K562 (cell line): ENCODE data around the gene TTC28. TPM values are rescaled to one million over a fixed set of nuclear protein-coding genes. Genes with fewer than 3 reads are reported as not detected.
"Not testable (repeated sequence)": the region's sequence is repeated elsewhere in the genome, so short reads cannot be mapped to it uniquely, and the experiment has no call there.

ENCODE experiments used
- ATAC-seq: fragments of 200-7000 bp; cut with Tn5 transposase; 3 replicates; pipeline ENCODE4 v1.9.1; 2020; ENCODE audit warnings: moderate library complexity
- BruUV-seq: library from RNA; stranded (reverse); fragments of 400-500 nt; replicated peaks from 2 replicates; lab custom pipeline; 2021; lab: Mats Ljungman, UMichigan
- CTCF ChIA-PET: fragments of 300-600 bp; formaldehyde crosslinking; extraction: SDS; loops from one replicate; lab custom pipeline; 2021; ENCODE audit warnings: low intra/inter-chr PET ratio; lab: Yijun Ruan, JAX
- POLR2A ChIA-PET: fragments of 300-600, 350-650 bp; sonication (Branson Sonifier 250); formaldehyde crosslinking; extraction: SDS; loops from one replicate; lab custom pipeline; 2021; ENCODE audit warnings: antibody characterized with exemption, inconsistent platforms; lab: Yijun Ruan, JAX
- DNase-seq, 4 experiments: peaks; one replicate each; pipeline versions ENCODE4 v3.0.0 to v3.0.0-alpha.2; 2011 to 2018; ENCODE audit warnings: low spot score in 3 of 4, mixed read lengths in 3 of 4; ENCODE audit errors: extremely low read depth in 1 of 4
- FAIRE-seq: peaks from 2 replicates; lab custom pipeline; 2011; peaks lifted over from hg19 to GRCh38; lab: Jason Lieb, UNC
- H2AFZ ChIP-seq: 2 replicates; pipeline ENCODE4 v1.6.0; 2011; ENCODE audit warnings: low read depth, low read length, control low read depth, inconsistent platforms
- H3K27ac ChIP-seq: fragments of 200-600 bp; 3 replicates; pipeline ENCODE4 v1.8.0; 2011; ENCODE audit warnings: low read depth, mild to moderate bottlenecking, control low read depth, inconsistent platforms, low read length, moderate library complexity, mixed read lengths; ENCODE audit errors: extremely low read depth
- H3K27me3 ChIP-seq, 2 experiments: fragments of 300-600 bp in 1 of 2; 2 replicates in 1 of 2; 3 replicates in 1 of 2; pipeline versions ENCODE4 v1.6.0 to v1.8.0; 2011; ENCODE audit warnings: inconsistent platforms in 2 of 2, low read length in 2 of 2, mild to moderate bottlenecking in 1 of 2, mixed read lengths in 1 of 2, moderate library complexity in 1 of 2; ENCODE audit not compliant: control insufficient read depth in 2 of 2, insufficient read depth in 2 of 2
- H3K36me3 ChIP-seq: fragments of 300-600 bp; 3 replicates; pipeline ENCODE4 v1.8.0; 2011; ENCODE audit warnings: mild to moderate bottlenecking, low read length, inconsistent platforms; ENCODE audit not compliant: control insufficient read depth, insufficient read depth
- H3K4me1 ChIP-seq, 2 experiments: fragments of 200-600 bp in 1 of 2; replicated peaks in 1 of 2; 2 replicates in 1 of 2; 3 replicates in 1 of 2; pipeline versions ENCODE4 v1.5.1 to v1.8.0; 2011; ENCODE audit warnings: inconsistent platforms in 2 of 2, low read length in 2 of 2, mild to moderate bottlenecking in 1 of 2, mixed read lengths in 1 of 2, moderate library complexity in 1 of 2; ENCODE audit not compliant: control insufficient read depth in 2 of 2, insufficient read depth in 2 of 2
- H3K4me2 ChIP-seq: 2 replicates; pipeline ENCODE4 v1.6.1; 2011; ENCODE audit warnings: low read length, control low read depth, inconsistent platforms, mixed read lengths; ENCODE audit not compliant: insufficient read depth
- H3K4me3 ChIP-seq: fragments of 200-600 bp; sonication (generic), shearing (Covaris generic); 2 replicates; pipeline ENCODE4 v1.5.1; 2016; ENCODE audit warnings: control low read depth, inconsistent platforms
- H3K79me2 ChIP-seq: fragments of 200-600 bp; 3 replicates; pipeline ENCODE4 v1.8.0; 2011; ENCODE audit warnings: low read length, inconsistent platforms; ENCODE audit not compliant: control insufficient read depth, insufficient read depth
- H3K9ac ChIP-seq, 2 experiments: 2 replicates each; pipeline versions ENCODE4 v1.6.0 to v1.6.1; 2011; ENCODE audit warnings: low read depth in 2 of 2, low read length in 2 of 2, control low read depth in 1 of 2, inconsistent platforms in 1 of 2, mild to moderate bottlenecking in 1 of 2, mixed read lengths in 1 of 2; ENCODE audit not compliant: insufficient read depth in 1 of 2
- H3K9me1 ChIP-seq: one replicate; pipeline ENCODE4 v1.6.0; 2011; ENCODE audit warnings: inconsistent platforms, mild to moderate bottlenecking, low read length, moderate library complexity; ENCODE audit not compliant: control insufficient read depth, insufficient read depth
- H3K9me3 ChIP-seq: replicated peaks from 2 replicates; pipeline ENCODE4 v1.5.1; 2011; ENCODE audit warnings: low read depth, low read length, inconsistent platforms; ENCODE audit not compliant: control insufficient read depth, insufficient read depth
- H4K20me1 ChIP-seq: replicated peaks from 2 replicates; pipeline ENCODE4 v1.6.1; 2011; ENCODE audit warnings: low read length, inconsistent platforms, mixed read lengths; ENCODE audit not compliant: control insufficient read depth, insufficient read depth
- WGBS: fragments of 100-300 bp; shearing (Covaris generic); methylation state at CpG from one replicate; pipeline ENCODE4 v1.1.6; 2016; ENCODE audit warnings: low coverage, mixed read lengths; ENCODE audit not compliant: insufficient coverage; ENCODE audit errors: missing lambda C conversion rate; 5-methylcytosine and 5-hydroxymethylcytosine counted together
- in situ Hi-C: fragments of 300-500 bp; cut with MboI; formaldehyde crosslinking; loops from 4 replicates; pipeline ENCODE4 v1.15.0; 2018; ENCODE audit warnings: inconsistent platforms, mixed read lengths
- intact Hi-C: fragments of 100-400 bp; cut with micrococcal nuclease; formaldehyde crosslinking; loops from 2 replicates; pipeline ENCODE4 v1.14.2; 2022
- polyA plus RNA-seq, 8 experiments: library from polyadenylated mRNA; depleted of rRNA in 4 of 8; stranded (reverse) in 5 of 8; unstranded in 3 of 8; fragments of >200 nt; fragmentation: Nextera tagmentation in 2 of 8; fragmentation: Illumina TruSeq in 1 of 8; extraction: Ambion mirVana in 2 of 8; extraction: Trizol in 1 of 8; gene quantifications; 2 replicates each; pipeline versions ENCODE4 v1.2.1 to v1.2.3, GENCODE V29; 2011 to 2014; ENCODE audit warnings: inconsistent platforms in 1 of 8, missing spikeins in 1 of 8
- total RNA-seq, 7 experiments: library from RNA; depleted of rRNA in 6 of 7; stranded (reverse); fragments of >200 nt in 6 of 7; fragmentation: Illumina TruSeq in 2 of 7; extraction: Trizol in 2 of 7; gene quantifications; 2 replicates each; pipeline versions ENCODE4 v1.2.1 to v1.2.3, GENCODE V29; 2011 to 2021; ENCODE audit warnings: low replicate concordance in 1 of 7
- TF ChIP-seq, protein P1 (sequence below): conservative IDR thresholded peaks from 2 replicates; pipeline ENCODE4 v1.6.1; 2011; ENCODE audit warnings: low read depth, mild to moderate bottlenecking, low read length; ENCODE audit not compliant: control insufficient read depth
- TF ChIP-seq, protein P2 (sequence below): sonication (generic); formaldehyde crosslinking; IDR thresholded peaks from 2 replicates; pipeline ENCODE4 v1.8.0; 2022; ENCODE audit warnings: mild to moderate bottlenecking, missing genetic modification reagents

Gene TTC28
- total and polyA plus RNA-seq, 9 of the 15 experiments (the other 6 are each of a cell fraction or from before 2014, with no cell fraction given), result 0.22 to 10.7 (median 3.1) TPM

DNA sequence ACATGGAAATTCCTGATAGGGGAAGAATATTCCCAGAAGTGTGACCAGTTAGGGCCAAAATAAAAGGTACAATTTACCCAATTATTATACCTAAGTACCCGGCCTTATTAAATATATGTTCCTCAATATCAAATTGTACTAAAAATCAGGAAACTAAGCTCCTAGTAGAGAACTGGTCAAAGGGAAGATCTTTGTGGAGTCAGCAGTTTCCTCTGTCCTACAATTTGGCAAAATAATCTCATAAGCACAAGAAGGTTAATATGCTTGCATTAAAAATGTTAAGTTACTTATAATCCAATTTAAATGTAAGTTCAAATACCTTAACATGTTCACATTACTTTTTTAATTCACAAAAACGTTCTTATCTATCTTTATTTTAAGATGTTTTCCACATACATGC is 10.3 kb downstream of the TTC28 start (continued):
- TF ChIP-seq, protein P1, sequence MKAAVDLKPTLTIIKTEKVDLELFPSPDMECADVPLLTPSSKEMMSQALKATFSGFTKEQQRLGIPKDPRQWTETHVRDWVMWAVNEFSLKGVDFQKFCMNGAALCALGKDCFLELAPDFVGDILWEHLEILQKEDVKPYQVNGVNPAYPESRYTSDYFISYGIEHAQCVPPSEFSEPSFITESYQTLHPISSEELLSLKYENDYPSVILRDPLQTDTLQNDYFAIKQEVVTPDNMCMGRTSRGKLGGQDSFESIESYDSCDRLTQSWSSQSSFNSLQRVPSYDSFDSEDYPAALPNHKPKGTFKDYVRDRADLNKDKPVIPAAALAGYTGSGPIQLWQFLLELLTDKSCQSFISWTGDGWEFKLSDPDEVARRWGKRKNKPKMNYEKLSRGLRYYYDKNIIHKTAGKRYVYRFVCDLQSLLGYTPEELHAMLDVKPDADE, result no peak
- TF ChIP-seq, protein P2, sequence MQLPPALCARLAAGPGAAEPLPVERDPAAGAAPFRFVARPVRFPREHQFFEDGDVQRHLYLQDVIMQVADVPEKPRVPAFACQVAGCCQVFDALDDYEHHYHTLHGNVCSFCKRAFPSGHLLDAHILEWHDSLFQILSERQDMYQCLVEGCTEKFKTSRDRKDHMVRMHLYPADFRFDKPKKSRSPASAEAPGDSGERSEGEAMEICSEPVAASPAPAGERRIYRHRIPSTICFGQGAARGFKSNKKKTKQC (CRISPR knock-in tag), result no peak

DNA sequence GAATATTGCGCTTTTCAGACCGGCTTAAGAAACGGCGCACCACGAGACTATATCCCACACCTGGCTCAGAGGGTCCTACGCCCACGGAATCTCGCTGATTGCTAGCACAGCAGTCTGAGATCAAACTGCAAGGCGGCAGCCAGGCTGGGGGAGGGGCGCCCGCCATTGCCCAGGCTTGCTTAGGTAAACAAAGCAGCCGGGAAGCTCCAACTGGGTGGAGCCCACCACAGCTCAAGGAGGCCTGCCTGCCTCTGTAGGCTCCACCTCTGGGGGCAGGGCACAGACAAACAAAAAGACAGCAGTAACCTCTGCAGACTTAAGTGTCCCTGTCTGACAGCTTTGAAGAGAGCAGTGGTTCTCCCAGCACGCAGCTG is 16.1 kb downstream of the TTC28 start:
- not testable (repeated sequence) for BruUV-seq, H3K4me3 ChIP-seq

More for the DNA sequence above, 16.1 kb downstream of the TTC28 start:
- CTCF ChIA-PET, H2AFZ ChIP-seq, DNase-seq, FAIRE-seq, H3K4me1 ChIP-seq, POLR2A ChIA-PET, intact Hi-C loops, H3K9me3 ChIP-seq, H3K9me1 ChIP-seq, H4K20me1 ChIP-seq, H3K27me3 ChIP-seq, H3K79me2 ChIP-seq, H3K36me3 ChIP-seq, H3K4me2 ChIP-seq, in situ Hi-C loops, H3K27ac ChIP-seq, H3K9ac ChIP-seq: not testable (repeated sequence)
- WGBS, result no CpG with 5 or more reads among the region's 13 CpGs
- ATAC-seq, result peak; percentile 60; the same call in 2 of the 3 replicates
